OCI-LY1 (cell line): ENCODE results near the gene SEL1L2.

Experiments
- H2AFZ ChIP-seq: fragments of 200-600 bp; sonication (generic), shearing (Covaris generic); 2 replicates; pipeline ENCODE4 v1.6.0; 2014; ENCODE audit warnings: antibody characterized with exemption, mild to moderate bottlenecking, low read length
- H3F3A ChIP-seq: fragments of 200-600 bp; sonication (generic), shearing (Covaris generic); 2 replicates; pipeline ENCODE4 v1.6.0; 2014; ENCODE audit warnings: mild to moderate bottlenecking, antibody characterized with exemption, low read length, moderate library complexity; ENCODE audit not compliant: insufficient read depth
- H3K27ac ChIP-seq: fragments of 200-600 bp; sonication (generic); 2 replicates; pipeline ENCODE4 v1.5.1; 2014; ENCODE audit warnings: low read length, mixed run types, mild to moderate bottlenecking, low read depth; ENCODE audit not compliant: poor library complexity, severe bottlenecking
- H3K27me3 ChIP-seq: fragments of 200-600 bp; sonication (generic); 2 replicates; pipeline ENCODE4 v1.6.0; 2014; ENCODE audit warnings: antibody characterized with exemption, mild to moderate bottlenecking, low read length, moderate library complexity; ENCODE audit not compliant: insufficient read depth
- H3K36me3 ChIP-seq: fragments of 200-600 bp; sonication (generic); 2 replicates; pipeline ENCODE4 v1.6.1; 2014; ENCODE audit warnings: mild to moderate bottlenecking, antibody characterized with exemption, low read length, moderate library complexity, mixed read lengths; ENCODE audit not compliant: insufficient read depth
- H3K4me1 ChIP-seq: fragments of 200-600 bp; sonication (generic); 2 replicates; pipeline ENCODE4 v1.5.1; 2014; ENCODE audit warnings: mild to moderate bottlenecking, low read length, moderate library complexity; ENCODE audit not compliant: insufficient read depth, severe bottlenecking
- H3K4me2 ChIP-seq: fragments of 200-600 bp; sonication (generic), shearing (Covaris generic); 2 replicates; pipeline ENCODE4 v1.6.1; 2014; ENCODE audit warnings: low read length
- H3K4me3 ChIP-seq: fragments of 200-600 bp; sonication (generic); 2 replicates; pipeline ENCODE4 v1.5.1; 2014; ENCODE audit warnings: low read length, low read depth, mild to moderate bottlenecking, mixed read lengths; ENCODE audit not compliant: poor library complexity, severe bottlenecking
- H3K79me2 ChIP-seq: fragments of 200-600 bp; shearing (Covaris generic); 2 replicates; pipeline ENCODE4 v1.6.1; 2016; ENCODE audit warnings: mixed run types, low read length, mixed read lengths; ENCODE audit not compliant: insufficient read depth
- H3K9ac ChIP-seq: fragments of 200-600 bp; sonication (generic), shearing (Covaris generic); 2 replicates; pipeline ENCODE4 v1.6.1; 2014; ENCODE audit warnings: mild to moderate bottlenecking, low read length, mixed read lengths
- H3K9me2 ChIP-seq: fragments of 200-600 bp; sonication (generic), shearing (Covaris generic); 2 replicates; pipeline ENCODE4 v1.6.1; 2014; ENCODE audit warnings: low read depth, mild to moderate bottlenecking, low read length, mixed read lengths
- H3K9me3 ChIP-seq: fragments of 200-600 bp; shearing (Covaris generic); 2 replicates; pipeline ENCODE4 v1.6.1; 2014; ENCODE audit warnings: low read length, mixed read lengths
- H4K20me1 ChIP-seq: fragments of 200-600 bp; sonication (generic), shearing (Covaris generic); 2 replicates; pipeline ENCODE4 v1.6.0; 2016; ENCODE audit warnings: mild to moderate bottlenecking, low read length; ENCODE audit not compliant: insufficient read depth
- EZH2 ChIP-seq: fragments of 200-600 bp; sonication (generic), shearing (Covaris generic); IDR thresholded peaks from 2 replicates; pipeline ENCODE4 v1.8.0; 2017; ENCODE audit warnings: borderline replicate concordance, mixed run types, mild to moderate bottlenecking, antibody characterized with exemption, low read length, moderate library complexity, mixed read lengths
- TF ChIP-seq, protein P1 (sequence below): fragments of 200-600 bp; sonication (generic), shearing (Covaris generic); IDR thresholded peaks from 2 replicates; pipeline ENCODE4 v1.5.1; 2017; ENCODE audit warnings: mild to moderate bottlenecking, antibody characterized with exemption, low read length, moderate library complexity, mixed read lengths

The SEL1L2 gene

DNA sequence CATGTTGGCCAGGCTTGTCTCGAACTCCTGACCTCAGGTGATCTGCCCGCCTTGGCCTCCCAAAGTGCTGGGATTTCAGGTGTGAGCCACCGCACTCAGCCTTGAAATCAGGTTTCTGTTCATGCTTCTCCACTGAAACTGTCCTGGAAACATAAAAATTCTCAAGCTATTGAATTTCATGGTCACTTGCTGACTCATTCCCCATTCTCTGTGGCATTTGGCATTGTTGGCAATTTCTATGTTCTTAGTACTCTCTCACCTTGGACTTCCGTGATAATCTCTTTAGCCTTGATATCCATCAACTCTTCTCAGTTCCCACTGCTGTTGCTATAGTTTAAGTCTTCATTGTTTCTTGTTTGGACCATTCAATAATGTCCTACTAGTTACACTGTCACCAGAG is 6.2 kb downstream of the SEL1L2 start:
- H3F3A ChIP-seq: no peaks in the 10 kb centered on the region
- no peak overlapping the region for H3K4me2 ChIP-seq
- no peaks in the 10 kb centered on the region for H4K20me1 ChIP-seq
- no peaks in the 10 kb centered on the region for H3K36me3 ChIP-seq
- H2AFZ ChIP-seq: no peak overlapping the region
- H3K4me1 ChIP-seq: no peaks in the 10 kb centered on the region
- TF ChIP-seq, protein P1, sequence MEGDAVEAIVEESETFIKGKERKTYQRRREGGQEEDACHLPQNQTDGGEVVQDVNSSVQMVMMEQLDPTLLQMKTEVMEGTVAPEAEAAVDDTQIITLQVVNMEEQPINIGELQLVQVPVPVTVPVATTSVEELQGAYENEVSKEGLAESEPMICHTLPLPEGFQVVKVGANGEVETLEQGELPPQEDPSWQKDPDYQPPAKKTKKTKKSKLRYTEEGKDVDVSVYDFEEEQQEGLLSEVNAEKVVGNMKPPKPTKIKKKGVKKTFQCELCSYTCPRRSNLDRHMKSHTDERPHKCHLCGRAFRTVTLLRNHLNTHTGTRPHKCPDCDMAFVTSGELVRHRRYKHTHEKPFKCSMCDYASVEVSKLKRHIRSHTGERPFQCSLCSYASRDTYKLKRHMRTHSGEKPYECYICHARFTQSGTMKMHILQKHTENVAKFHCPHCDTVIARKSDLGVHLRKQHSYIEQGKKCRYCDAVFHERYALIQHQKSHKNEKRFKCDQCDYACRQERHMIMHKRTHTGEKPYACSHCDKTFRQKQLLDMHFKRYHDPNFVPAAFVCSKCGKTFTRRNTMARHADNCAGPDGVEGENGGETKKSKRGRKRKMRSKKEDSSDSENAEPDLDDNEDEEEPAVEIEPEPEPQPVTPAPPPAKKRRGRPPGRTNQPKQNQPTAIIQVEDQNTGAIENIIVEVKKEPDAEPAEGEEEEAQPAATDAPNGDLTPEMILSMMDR: no peak
- no peak for TF ChIP-seq EZH2
- no peaks in the 10 kb centered on the region for H3K9me3 ChIP-seq
- no peaks in the 10 kb centered on the region for H3K9me2 ChIP-seq
- H3K79me2 ChIP-seq: no peaks in the 10 kb centered on the region
- no peaks in the 10 kb centered on the region for H3K27me3 ChIP-seq
- H3K27ac ChIP-seq: no peak overlapping the region
- no peak overlapping the region for H3K4me3 ChIP-seq
- no peak overlapping the region for H3K9ac ChIP-seq

DNA sequence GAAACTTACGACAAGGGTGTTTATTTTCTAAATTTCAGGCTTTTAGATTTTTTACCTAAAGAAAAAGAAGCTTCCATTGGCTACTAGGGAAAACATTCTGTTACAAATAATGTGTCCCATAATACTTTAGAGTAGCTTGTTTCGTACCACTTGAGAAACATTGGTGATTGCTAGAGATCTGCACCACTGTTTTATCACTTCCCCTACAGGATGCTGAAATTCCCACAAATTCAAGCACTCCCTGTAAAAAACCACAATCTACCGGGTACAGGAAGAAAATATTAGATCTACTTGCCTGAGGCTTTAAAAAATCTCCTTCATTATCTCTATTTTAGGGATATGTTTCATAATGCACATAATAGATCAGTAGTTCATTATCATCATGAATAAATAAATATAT is 29.9 kb downstream of the SEL1L2 start:
- TF ChIP-seq EZH2: no peak
- TF ChIP-seq, protein P1: no peak
- Histone ChIP-seq H3K4me2 (no peak overlapping the region), H2AFZ (no peak overlapping the region)

DNA sequence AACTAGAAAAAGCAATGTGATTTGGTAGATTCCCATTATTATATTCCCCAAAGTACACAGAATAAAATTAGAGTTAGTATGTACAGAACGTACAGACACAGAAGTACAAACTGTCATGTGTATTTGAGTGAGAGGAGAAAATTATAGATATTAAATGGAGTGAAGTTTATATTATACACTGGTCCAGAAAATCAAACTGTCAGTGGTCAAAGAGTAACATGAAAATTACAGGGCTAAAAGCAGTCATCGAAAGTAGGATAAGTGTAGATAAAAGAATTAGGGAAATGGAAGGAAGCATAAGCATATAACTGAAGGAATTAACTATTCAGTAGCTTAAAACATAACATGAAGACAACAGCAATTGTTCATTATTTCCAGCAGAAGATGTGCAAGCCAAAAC is 30.3 kb downstream of the SEL1L2 start:
- no peaks in the 10 kb centered on the region for H3K9me2 ChIP-seq
- no peak overlapping the region for H3K27ac ChIP-seq
- no peaks in the 10 kb centered on the region for H3K9me3 ChIP-seq
- no peaks in the 10 kb centered on the region for H3K36me3 ChIP-seq
- H3K4me1 ChIP-seq: no peaks in the 10 kb centered on the region
- no peaks in the 10 kb centered on the region for H4K20me1 ChIP-seq
- no peak overlapping the region for H3K9ac ChIP-seq
- H3K27me3 ChIP-seq: no peaks in the 10 kb centered on the region
- no peak overlapping the region for H3K4me2 ChIP-seq
- no peaks in the 10 kb centered on the region for H3F3A ChIP-seq
- no peak overlapping the region for H2AFZ ChIP-seq
- H3K79me2 ChIP-seq: no peaks in the 10 kb centered on the region
- H3K4me3 ChIP-seq: no peak overlapping the region
- TF ChIP-seq EZH2: no peak
- TF ChIP-seq, protein P1: no peak

More for the DNA sequence above, 29.9 kb downstream of the SEL1L2 start:
- H3K9ac ChIP-seq: no peak overlapping the region
- no peaks in the 10 kb centered on the region for H3K27me3 ChIP-seq
- no peaks in the 10 kb centered on the region for H3F3A ChIP-seq
- H4K20me1 ChIP-seq: no peaks in the 10 kb centered on the region
- no peaks in the 10 kb centered on the region for H3K9me2 ChIP-seq
- H3K36me3 ChIP-seq: no peaks in the 10 kb centered on the region
- no peaks in the 10 kb centered on the region for H3K9me3 ChIP-seq
- H3K79me2 ChIP-seq: no peaks in the 10 kb centered on the region
- no peaks in the 10 kb centered on the region for H3K4me1 ChIP-seq
- H3K4me3 ChIP-seq: no peak overlapping the region
- H3K27ac ChIP-seq: no peak overlapping the region
